ENCODE results near the gene CLOCK.

The CLOCK gene

DNA sequence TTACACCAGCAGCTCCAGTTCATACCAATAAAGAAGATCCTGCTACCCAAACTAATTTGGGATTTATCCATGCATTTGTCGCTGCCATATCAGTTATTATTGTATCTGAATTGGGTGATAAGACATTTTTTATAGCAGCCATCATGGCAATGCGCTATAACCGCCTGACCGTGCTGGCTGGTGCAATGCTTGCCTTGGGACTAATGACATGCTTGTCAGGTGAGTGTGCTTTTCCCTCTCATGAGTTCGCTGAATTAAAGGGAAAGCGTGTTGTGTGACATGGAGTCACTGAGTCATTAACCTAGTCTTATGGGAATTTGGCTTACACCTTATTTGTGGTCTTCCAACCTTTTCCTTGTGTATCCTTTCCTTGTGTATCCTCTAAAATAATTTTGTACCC, 135.1 kb downstream of the CLOCK start:
- no peak for DNase-seq (ENCODE audit: low read depth in 2 of 2)

- DNase-seq (ENCODE audit: low read depth in 2 of 2) = no peak
Observed at GRCh38 chr4:55410431-55410830, 136.3 kb downstream of the CLOCK start.

DNA sequence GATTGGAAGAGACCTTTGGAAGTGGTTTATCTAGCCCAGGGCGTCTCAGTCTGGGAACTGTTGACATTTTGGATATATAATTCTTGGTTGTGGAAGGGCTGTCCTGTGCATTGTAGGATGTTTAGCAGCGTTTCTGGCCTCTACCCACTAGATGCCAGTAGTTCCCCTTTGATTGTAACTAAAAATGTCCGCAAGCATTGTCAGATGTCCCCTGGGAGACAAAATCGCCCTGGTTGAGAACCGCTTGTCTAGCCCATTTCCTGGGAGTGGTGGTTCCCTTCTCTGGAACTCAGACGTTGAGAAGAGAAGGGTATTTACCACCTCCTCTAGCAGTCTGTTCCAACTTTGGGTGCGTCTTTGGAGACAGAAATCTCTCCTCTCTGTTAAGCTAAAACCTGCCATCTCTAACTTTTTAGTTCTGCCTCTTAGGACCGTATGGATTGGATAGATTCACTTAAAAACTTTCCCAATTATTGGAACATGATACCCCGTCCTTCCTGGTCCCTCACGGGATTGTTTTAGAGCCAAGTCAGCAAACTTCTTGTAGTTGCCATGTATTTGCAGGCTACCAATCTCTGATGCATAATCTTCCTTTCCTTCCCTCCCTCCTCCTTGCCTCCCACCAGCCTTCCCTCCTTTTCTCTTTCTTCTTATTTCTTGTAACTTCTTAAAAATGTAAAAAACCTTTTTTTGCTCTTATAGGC, 137.1 kb downstream of the CLOCK start:
- no peak for DNase-seq (ENCODE audit: low read depth in 2 of 2)

DNA sequence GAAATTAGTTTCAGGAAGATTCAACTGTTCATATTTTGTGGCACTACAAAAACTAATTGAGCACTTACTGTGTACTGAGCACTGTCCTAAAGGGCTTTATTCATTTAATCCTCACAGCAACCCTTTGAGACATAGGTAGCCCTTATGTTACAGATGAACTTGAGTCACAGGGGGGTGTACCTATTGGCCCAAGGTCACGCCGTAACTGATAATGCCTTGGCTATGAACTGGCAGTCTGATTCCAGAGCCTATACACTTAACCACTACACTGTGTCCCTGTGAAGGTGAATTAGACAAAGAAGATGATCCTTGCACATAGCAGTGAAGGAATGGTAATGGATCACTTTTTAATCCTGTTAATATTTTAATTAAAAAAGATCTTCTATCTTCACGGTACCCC, 138.9 kb downstream of the CLOCK start:
- no peak for DNase-seq (ENCODE audit: low read depth in 2 of 2)

- no peak for DNase-seq (ENCODE audit: low read depth in 2 of 2)
Observed at GRCh38 chr4:55407119-55407518, 139.6 kb downstream of the CLOCK start.

DNA sequence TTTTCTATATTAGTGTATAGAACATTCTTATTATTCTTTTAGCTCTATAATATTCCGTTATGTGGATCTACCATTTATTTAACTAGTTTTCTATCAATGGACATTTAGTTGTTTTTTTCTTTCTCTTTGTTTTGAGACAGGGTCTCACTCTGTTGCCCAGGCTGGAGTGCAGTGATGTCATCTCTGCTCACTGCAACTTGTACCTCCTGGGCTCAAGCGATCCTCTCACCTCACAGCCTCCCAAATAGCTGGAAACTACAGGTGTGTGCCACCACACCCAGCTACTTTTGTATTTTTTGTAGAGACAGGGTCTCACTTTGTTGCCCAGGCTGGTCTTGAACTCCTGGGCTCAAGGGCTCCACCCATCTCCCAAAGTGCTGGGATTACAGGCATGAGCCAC, 140.2 kb downstream of the CLOCK start:
- DNase-seq (ENCODE audit: low read depth in 2 of 2) = no peak

GRCh38 chr4:55405073-55405472, 141.6 kb downstream of the CLOCK start:
- DNase-seq (ENCODE audit: low read depth in 2 of 2) = no peak

GRCh38 chr4:55399581-55399980, 147.1 kb downstream of the CLOCK start:
- DNase-seq (ENCODE audit: low read depth in 2 of 2) = no peak

DNA sequence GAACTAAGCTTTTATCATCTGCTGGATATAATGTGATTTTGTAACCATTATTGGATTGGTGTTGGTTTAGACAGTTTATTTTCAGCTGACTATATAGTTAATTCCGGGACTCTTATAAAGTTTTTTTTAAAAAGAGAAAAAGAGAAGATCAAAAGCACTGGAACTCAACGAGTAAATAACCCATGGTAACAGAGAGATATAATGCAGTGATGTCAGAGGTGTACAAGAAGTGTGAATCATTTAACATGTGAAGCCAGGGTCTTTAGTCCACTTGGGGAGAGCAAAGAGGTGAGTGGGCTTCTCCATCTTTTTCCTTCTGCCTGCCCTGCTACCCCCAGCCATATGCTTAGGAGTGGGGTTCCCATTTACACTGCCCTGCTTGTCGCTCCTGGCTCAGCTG, 147.7 kb downstream of the CLOCK start:
- DNase-seq (ENCODE audit: low read depth in 2 of 2) = no peak

- no peak for DNase-seq (ENCODE audit: low read depth in 2 of 2)
Observed at GRCh38 chr4:55398461-55398860, 148.2 kb downstream of the CLOCK start.

DNA sequence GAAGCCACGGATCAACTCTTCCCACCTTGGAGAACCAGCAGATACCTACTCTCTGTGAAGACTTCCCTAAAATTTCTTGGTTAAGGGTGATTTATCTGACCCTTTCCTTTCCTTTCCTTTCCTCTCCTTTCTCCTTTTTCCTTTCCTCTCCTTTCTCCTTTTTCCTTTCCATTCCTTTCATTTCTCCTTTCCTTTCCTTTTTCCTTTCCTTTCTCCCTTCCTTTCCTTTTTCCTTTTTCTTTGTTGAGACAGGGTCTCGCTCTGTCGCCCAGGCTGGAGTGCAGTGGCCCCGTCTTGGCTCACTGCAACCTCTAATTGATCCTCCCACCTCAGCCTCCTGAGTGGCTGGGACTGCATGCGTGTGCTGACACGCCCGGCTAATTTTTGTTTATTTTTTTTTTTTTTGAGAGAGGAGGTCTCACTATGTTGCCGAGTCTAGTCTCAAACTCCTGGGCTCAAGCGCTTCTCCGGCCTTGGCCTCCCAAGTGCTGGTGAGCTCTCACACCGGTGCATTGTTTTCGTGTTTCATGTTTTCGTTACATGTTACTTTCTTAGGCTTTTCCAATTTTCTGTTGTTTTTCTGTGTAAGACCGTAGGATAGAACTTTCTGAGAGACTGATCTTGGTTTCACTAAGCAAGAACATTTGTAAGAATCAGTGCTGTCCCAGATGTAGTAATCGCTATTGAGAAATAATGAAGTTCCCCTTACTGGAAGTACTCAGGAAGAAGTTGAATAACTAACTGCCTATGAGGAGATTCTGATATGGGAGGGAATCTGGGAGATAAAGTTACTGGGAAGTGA, 149.0 kb downstream of the CLOCK start:
- no peak for DNase-seq (ENCODE audit: low read depth in 2 of 2)

DNA sequence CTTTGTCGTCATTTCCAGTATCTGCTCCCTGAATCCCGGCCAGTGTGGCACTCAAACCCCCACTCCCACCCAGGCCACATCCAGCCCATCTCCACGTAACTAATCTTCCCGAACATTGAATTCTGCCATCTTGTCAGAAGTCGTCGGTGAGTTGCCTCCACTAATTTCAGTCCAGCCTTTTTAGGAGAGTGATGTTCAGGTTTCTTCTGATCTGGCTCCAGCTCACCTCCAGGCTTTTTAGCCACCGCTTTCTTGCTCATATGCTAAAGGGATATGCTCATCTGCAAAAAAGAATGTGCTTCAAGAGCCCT, 149.6 kb downstream of the CLOCK start:
- DNase-seq (ENCODE audit: low read depth in 2 of 2) = no peak

DNA sequence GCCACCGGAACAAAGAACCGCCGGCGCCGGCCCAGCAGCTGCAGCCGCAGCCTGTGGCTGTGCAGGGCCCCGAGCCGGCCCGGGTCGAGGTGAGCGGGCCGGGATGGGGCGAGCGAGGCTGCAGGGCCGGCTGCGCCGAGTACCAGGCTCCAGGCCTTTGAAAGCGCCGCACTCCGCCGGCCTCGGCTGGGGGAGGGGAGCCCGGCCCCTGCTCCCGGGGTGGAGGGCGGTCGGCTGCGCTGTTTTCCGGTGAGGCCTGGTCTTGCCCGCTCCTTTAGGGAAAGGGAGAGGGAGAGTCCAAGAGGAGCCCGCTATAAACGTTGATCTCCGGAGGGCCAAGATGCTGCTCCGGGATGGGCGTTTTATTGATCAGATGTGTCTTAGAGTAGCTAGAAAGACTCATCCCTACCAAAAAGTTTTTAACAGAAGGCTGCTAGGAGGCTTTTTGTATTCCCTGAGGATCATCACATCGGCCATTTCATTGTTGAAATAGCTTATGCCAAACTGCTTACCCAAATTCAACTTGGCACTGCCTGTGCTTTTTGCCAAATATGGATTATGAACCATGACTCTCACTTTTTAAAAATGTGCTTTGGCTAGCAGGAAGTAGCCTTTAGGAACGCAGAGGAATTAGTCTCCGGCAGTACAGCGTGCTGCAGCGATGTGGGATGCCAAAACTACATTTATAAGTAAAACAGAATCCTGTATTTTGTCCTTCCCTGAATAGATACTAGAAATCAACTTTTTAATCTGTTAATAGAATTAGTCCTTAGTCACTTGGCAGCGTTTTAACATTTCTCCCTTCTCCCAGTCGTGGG, 150.2 kb downstream of the CLOCK start:
- peak in 1 of 2 donors; percentile 15 for DNase-seq (ENCODE audit: low read depth in 2 of 2)

GRCh38 chr4:55395529-55396307, 151.0 kb downstream of the CLOCK start, which contains the start of gene TMEM165:
TSS of gene TMEM165 (plus strand) at chr4:55395957. CDS start at chr4:55396190, 233 bp downstream.
- DNase-seq (ENCODE audit: low read depth in 2 of 2) = peak; percentile 84 to 88

GRCh38 chr4:55395218-55395528, 151.5 kb downstream of the CLOCK start:
- DNase-seq (ENCODE audit: low read depth in 2 of 2) = no peak

DNA sequence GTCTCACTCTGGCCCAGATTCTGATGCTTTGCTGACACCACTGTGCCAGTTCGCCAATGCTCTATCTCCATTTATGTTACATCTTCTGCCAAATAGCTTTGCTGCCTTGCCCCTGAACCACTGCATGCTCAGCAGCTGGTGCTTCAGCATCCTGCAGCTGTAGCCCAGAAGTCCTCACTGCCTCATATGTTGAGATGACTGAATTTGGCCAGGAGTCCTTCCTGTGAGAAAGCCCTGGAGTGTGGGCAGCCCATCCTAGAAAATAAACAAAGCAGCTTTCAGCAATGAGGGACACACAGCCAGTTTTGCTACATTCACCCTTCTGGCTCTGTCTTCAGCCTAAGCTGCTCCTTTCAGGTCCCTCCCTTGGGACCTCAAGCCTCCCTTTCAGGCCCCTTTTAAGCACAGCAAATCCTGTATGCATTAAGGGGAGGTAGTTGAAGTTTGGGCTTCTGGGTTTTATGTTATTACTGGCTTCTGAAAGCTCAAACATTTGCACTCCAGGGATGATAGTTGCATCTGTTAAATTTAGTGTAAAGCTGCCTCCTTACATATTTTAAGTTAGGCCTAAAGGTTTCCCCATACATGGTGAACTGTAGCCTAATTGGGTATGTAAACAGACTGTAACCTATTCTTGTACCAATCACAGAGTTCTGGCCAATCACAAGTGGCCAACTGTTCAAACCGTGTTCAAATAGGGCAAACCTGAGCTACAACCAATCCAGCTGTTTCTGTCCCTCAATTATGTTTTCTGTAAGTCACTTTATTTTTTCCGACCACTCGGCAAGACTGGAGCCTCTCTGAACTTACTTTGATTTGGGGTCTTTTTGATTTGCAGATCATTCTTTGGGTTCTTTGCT, 153.0 kb downstream of the CLOCK start:
- DNase-seq (ENCODE audit: low read depth in 2 of 2) = no peak

DNA sequence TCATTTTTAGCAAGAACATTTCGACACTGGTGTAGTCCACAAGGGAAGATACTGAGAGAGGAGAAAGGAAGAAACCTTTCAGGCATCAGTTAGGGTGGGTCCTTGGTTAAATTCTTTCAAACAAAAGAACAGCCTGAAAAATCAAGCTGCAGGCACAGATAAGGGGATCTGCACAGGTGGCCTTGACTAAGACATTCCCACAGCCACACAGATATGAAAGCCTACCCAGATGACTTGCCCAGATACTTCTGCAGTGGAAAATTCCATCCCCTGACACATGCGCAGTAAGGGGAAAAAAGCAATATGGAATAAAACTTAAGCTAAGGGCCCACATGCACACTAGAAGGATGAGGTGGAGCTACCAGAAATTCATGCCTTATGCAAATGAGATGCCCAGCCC, 159.9 kb downstream of the CLOCK start:
- DNase-seq (ENCODE audit: low read depth in 2 of 2) = no peak

GRCh38 chr4:55386073-55386472, 160.6 kb downstream of the CLOCK start:
- DNase-seq (ENCODE audit: low read depth in 2 of 2) = no peak

GRCh38 chr4:55385201-55385649, 161.5 kb downstream of the CLOCK start:
- DNase-seq (ENCODE audit: low read depth in 2 of 2) = no peak

GRCh38 chr4:55382488-55383003, 164.2 kb downstream of the CLOCK start:
- DNase-seq (ENCODE audit: low read depth in 2 of 2) = no peak

DNA sequence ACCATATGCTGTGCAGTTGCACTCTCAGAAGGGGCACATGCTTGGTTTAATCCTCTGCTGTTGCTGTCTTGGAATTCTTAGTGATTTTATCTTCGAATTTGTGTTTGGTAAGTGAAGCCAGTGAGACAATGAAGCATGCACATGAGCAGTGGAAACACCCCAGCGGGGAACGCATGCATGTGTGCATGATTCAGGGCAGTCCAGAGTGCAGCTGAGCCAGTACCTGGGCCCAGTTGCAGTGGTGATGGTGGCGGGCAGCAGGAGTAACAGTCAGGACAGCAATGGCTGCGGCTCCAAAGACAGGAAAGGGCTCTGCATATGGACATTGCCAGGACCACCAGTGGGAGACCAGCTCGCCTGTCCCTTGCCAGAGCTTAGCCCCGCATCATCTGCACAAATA, 165.2 kb downstream of the CLOCK start:
- DNase-seq (ENCODE audit: low read depth in 2 of 2) = no peak
